Activated naive CD4-positive, alpha-beta T cell treated with anti-CD3 and anti-CD28 coated beads for 36 hours (primary cell): Measurements from ENCODE around the gene ZSCAN25. TPM values are rescaled to one million over a fixed set of nuclear protein-coding genes. Genes with fewer than 3 reads are reported as not detected.
"Not testable (repeated sequence)": the region's sequence is repeated elsewhere in the genome, so short reads cannot be mapped to it uniquely, and the experiment has no call there.

ENCODE experiments used
- CTCF ChIA-PET: fragments of 350-600 bp; sonication (Branson Sonifier 250); formaldehyde crosslinking; loops from one replicate; lab custom pipeline; 2021; ENCODE audit warnings: antibody characterized with exemption; lab: Charles Lee
- DNase-seq: peaks from one replicate; pipeline ENCODE4 v3.0.0-alpha.2; 2020
- H3K27ac Mint-ChIP-seq: one replicate; pipeline ENCODE4 v1.8.0; 2021; ENCODE audit warnings: mild to moderate bottlenecking, mixed read lengths
- H3K27me3 Mint-ChIP-seq: one replicate; pipeline ENCODE4 v1.8.0; 2021; ENCODE audit warnings: low read depth, mixed read lengths
- H3K36me3 Mint-ChIP-seq: one replicate; pipeline ENCODE4 v1.8.0; 2021; ENCODE audit warnings: low read depth, mixed read lengths
- H3K4me1 Mint-ChIP-seq: one replicate; pipeline ENCODE4 v1.8.0; 2021; ENCODE audit warnings: low read depth, mixed read lengths
- H3K4me3 Mint-ChIP-seq: one replicate; pipeline ENCODE4 v1.8.0; 2021; ENCODE audit warnings: mild to moderate bottlenecking, moderate library complexity, mixed read lengths
- H3K9me3 Mint-ChIP-seq: one replicate; pipeline ENCODE4 v1.8.0; 2021; ENCODE audit warnings: mixed read lengths
- intact Hi-C: fragments of 100-400 bp; cut with micrococcal nuclease; formaldehyde crosslinking; loops from one replicate; pipeline ENCODE4 v1.15.1; 2023
- total RNA-seq, 2 experiments: library from RNA; stranded (reverse); gene quantifications; one replicate each; pipeline ENCODE4 v1.2.3, GENCODE V29; 2021

ZSCAN25 gene
- total RNA-seq, 2 experiments from 2014 or later = 20.7 to 22.3 TPM

DNA sequence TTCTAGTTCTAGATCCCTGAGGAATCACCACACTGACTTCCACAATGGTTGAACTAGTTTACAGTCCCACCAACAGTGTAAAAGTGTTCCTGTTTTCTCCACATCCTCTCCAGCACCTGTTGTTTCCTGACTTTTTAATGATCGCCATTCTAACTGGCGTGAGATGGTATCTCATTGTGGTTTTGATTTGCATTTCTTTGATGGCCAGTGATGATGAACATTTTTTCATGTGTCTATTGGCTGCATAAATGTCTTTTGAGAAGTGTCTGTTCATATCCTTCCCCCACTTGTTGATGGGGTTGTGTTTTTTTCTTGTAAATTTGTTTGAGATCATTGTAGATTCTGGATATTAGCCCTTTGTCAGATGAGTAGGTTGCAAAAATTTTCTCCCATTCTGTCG is 37.9 kb downstream of the ZSCAN25 start:
- CTCF ChIA-PET, H3K27ac Mint-ChIP-seq, intact Hi-C loops, H3K4me1 Mint-ChIP-seq, DNase-seq, H3K27me3 Mint-ChIP-seq, H3K9me3 Mint-ChIP-seq, H3K4me3 Mint-ChIP-seq: not testable (repeated sequence)
- peaks cover 35% of the 10 kb centered on the region for H3K36me3 Mint-ChIP-seq

GRCh38 chr7:99657879-99658278 is 41.1 kb downstream of the ZSCAN25 start:
- H3K4me1 Mint-ChIP-seq = not testable (repeated sequence)

GRCh38 chr7:99665312-99666012 is 48.7 kb downstream of the ZSCAN25 start:
- intact Hi-C loops = no loop called here
- CTCF ChIA-PET = no interaction called here

More at GRCh38 chr7:99657879-99658278, 41.1 kb downstream of the ZSCAN25 start:
- H3K4me3 Mint-ChIP-seq, H3K27me3 Mint-ChIP-seq, intact Hi-C loops, H3K27ac Mint-ChIP-seq, H3K9me3 Mint-ChIP-seq, DNase-seq, CTCF ChIA-PET: not testable (repeated sequence)
- H3K36me3 Mint-ChIP-seq = peaks cover 28% of the 10 kb centered on the region

DNA sequence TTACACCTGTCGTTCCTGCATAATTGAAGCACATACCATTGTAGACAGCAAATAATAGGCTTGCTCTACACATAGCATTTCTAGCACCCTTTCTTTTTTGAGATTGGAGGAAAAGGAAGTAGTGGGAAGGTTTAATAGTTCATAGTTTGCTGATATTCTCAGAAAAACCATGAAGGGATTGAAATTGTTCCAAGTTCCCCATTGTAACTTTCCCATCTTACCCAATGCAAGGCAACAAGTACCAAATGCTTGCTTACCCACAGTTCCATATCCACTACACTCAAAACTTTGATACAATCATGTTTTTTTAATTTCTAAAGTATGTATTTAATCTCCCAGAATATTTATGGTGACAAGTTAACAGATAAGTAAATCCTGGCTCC is 49.3 kb downstream of the ZSCAN25 start:
- CTCF ChIA-PET = no interaction called here
- no peak overlapping the region for H3K4me3 Mint-ChIP-seq
- peaks cover 12% of the 10 kb centered on the region for H3K36me3 Mint-ChIP-seq

More at GRCh38 chr7:99665312-99666012, 48.7 kb downstream of the ZSCAN25 start:
- Mint-ChIP-seq H3K4me3 (no peak overlapping the region), H3K36me3 (peaks cover 13% of the 10 kb centered on the region), H3K9me3 (no peaks in the 10 kb centered on the region), H3K27ac (no peak overlapping the region), H3K4me1 (peaks cover 4% of the 10 kb centered on the region), H3K27me3 (no peaks in the 10 kb centered on the region)
- DNase-seq = no peak

GRCh38 chr7:99667179-99667578 is 50.4 kb downstream of the ZSCAN25 start:
- intact Hi-C loops = no loop called here
- Mint-ChIP-seq H3K9me3 (no peaks in the 10 kb centered on the region), H3K27me3 (no peaks in the 10 kb centered on the region), H3K4me1 (peaks cover 4% of the 10 kb centered on the region), H3K27ac (no peak overlapping the region), H3K4me3 (no peak overlapping the region), H3K36me3 (peaks cover 12% of the 10 kb centered on the region)
- CTCF ChIA-PET = interaction anchor here (0.6 kb wide), 1 partner anchor 178 kb away, joined by 4 read pairs; no protein-coding TSS in a partner anchor
- no peak for DNase-seq

More for the DNA sequence above, 49.3 kb downstream of the ZSCAN25 start:
- Mint-ChIP-seq H3K4me1 (peaks cover 4% of the 10 kb centered on the region), H3K9me3 (no peaks in the 10 kb centered on the region), H3K27me3 (no peaks in the 10 kb centered on the region), H3K27ac (no peak overlapping the region)
- no peak for DNase-seq
- intact Hi-C loops = no loop called here

DNA sequence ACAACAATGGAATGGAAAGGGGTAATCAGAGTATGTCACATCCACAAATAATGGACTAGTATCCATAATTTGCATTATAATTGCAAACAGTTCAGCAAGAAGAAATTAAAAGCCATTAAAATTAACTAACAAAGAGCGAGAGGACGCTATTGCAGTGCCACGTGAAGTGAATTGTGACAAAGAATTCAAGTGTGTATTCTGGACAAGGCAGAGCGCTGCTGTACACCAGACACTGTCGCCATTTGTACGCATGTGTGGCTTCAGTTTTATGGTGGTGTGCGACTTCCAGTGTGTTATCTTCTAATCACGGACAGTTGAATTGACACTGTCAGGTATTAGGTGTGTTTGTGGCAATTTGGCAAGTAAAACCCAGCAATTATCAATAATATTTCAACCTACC is 51.8 kb downstream of the ZSCAN25 start:
- peaks cover 5% of the 10 kb centered on the region for H3K4me1 Mint-ChIP-seq
- no peaks in the 10 kb centered on the region for H3K27me3 Mint-ChIP-seq
- H3K36me3 Mint-ChIP-seq = peaks cover 5% of the 10 kb centered on the region
- no peak for DNase-seq
- CTCF ChIA-PET = no interaction called here
- intact Hi-C loops = no loop called here
- no peak overlapping the region for H3K27ac Mint-ChIP-seq
- H3K4me3 Mint-ChIP-seq = no peak overlapping the region
- H3K9me3 Mint-ChIP-seq = no peaks in the 10 kb centered on the region

- Mint-ChIP-seq H3K4me3 (no peak overlapping the region), H3K27ac (no peak overlapping the region), H3K4me1 (peaks cover 17% of the 10 kb centered on the region), H3K9me3 (no peaks in the 10 kb centered on the region), H3K36me3 (peaks cover 2% of the 10 kb centered on the region), H3K27me3 (no peaks in the 10 kb centered on the region)
- intact Hi-C loops = no loop called here
- CTCF ChIA-PET = interaction anchor here (0.6 kb wide), 1 partner anchor 144 kb away, joined by 3 read pairs; no protein-coding TSS in a partner anchor
- DNase-seq = no peak
Measured at GRCh38 chr7:99669782-99670181, 53.0 kb downstream of the ZSCAN25 start.

GRCh38 chr7:99672573-99672972 is 55.8 kb downstream of the ZSCAN25 start:
- no peak overlapping the region for H3K4me3 Mint-ChIP-seq
- CTCF ChIA-PET = interaction anchor here (0.6 kb wide), 1 partner anchor 1268 kb away, joined by 3 read pairs; no protein-coding TSS in a partner anchor
- peaks cover 30% of the 10 kb centered on the region for H3K4me1 Mint-ChIP-seq
- no peaks in the 10 kb centered on the region for H3K36me3 Mint-ChIP-seq
- H3K27ac Mint-ChIP-seq = no peak overlapping the region
- H3K9me3 Mint-ChIP-seq = no peaks in the 10 kb centered on the region
- H3K27me3 Mint-ChIP-seq = no peaks in the 10 kb centered on the region
- intact Hi-C loops = no loop called here
- DNase-seq = no peak

- Mint-ChIP-seq H3K4me3 (peak overlapping the region; percentile 30), H3K4me1 (peaks cover 35% of the 10 kb centered on the region), H3K9me3 (no peaks in the 10 kb centered on the region), H3K27ac (peak overlapping the region; percentile 90), H3K27me3 (no peaks in the 10 kb centered on the region), H3K36me3 (no peaks in the 10 kb centered on the region)
- CTCF ChIA-PET = interaction anchor here (1.0 kb wide), 1 partner anchor 43 kb away, joined by 3 read pairs; no protein-coding TSS in a partner anchor
- intact Hi-C loops = loop anchor here (1.0 kb wide), 5 partner anchors 26 to 113 kb away; no protein-coding TSS in a partner anchor
- DNase-seq = peak; percentile 33
Measured at GRCh38 chr7:99674995-99675742, 58.4 kb downstream of the ZSCAN25 start.

GRCh38 chr7:99677013-99677647 is 60.4 kb downstream of the ZSCAN25 start:
- no peak for DNase-seq
- H3K27ac Mint-ChIP-seq = peak overlapping the region; percentile 51
- no peaks in the 10 kb centered on the region for H3K9me3 Mint-ChIP-seq
- intact Hi-C loops = no loop called here
- CTCF ChIA-PET = no interaction called here
- peaks cover 1% of the 10 kb centered on the region for H3K36me3 Mint-ChIP-seq
- H3K4me1 Mint-ChIP-seq = peaks cover 35% of the 10 kb centered on the region
- H3K27me3 Mint-ChIP-seq = no peaks in the 10 kb centered on the region
- H3K4me3 Mint-ChIP-seq = no peak overlapping the region

GRCh38 chr7:99677648-99678045 is 60.9 kb downstream of the ZSCAN25 start:
- H3K4me3 Mint-ChIP-seq = no peak overlapping the region
- CTCF ChIA-PET = interaction anchor here (0.8 kb wide), 1 partner anchor 146 kb away, joined by 3 read pairs; no protein-coding TSS in a partner anchor
- no peaks in the 10 kb centered on the region for H3K27me3 Mint-ChIP-seq
- peak overlapping the region; percentile 16 for H3K27ac Mint-ChIP-seq
- DNase-seq = no peak
- H3K4me1 Mint-ChIP-seq = peaks cover 35% of the 10 kb centered on the region
- intact Hi-C loops = no loop called here
- no peaks in the 10 kb centered on the region for H3K9me3 Mint-ChIP-seq
- peaks cover 4% of the 10 kb centered on the region for H3K36me3 Mint-ChIP-seq

GRCh38 chr7:99679032-99679399 is 62.3 kb downstream of the ZSCAN25 start:
- Mint-ChIP-seq H3K27ac (no peak overlapping the region), H3K27me3 (no peaks in the 10 kb centered on the region), H3K36me3 (peaks cover 7% of the 10 kb centered on the region), H3K9me3 (no peaks in the 10 kb centered on the region), H3K4me1 (peaks cover 30% of the 10 kb centered on the region), H3K4me3 (no peak overlapping the region)
- peak; percentile 43 for DNase-seq
- CTCF ChIA-PET = no interaction called here
- intact Hi-C loops = no loop called here
